ENCODE data around the gene CYP4F11.

DNA sequence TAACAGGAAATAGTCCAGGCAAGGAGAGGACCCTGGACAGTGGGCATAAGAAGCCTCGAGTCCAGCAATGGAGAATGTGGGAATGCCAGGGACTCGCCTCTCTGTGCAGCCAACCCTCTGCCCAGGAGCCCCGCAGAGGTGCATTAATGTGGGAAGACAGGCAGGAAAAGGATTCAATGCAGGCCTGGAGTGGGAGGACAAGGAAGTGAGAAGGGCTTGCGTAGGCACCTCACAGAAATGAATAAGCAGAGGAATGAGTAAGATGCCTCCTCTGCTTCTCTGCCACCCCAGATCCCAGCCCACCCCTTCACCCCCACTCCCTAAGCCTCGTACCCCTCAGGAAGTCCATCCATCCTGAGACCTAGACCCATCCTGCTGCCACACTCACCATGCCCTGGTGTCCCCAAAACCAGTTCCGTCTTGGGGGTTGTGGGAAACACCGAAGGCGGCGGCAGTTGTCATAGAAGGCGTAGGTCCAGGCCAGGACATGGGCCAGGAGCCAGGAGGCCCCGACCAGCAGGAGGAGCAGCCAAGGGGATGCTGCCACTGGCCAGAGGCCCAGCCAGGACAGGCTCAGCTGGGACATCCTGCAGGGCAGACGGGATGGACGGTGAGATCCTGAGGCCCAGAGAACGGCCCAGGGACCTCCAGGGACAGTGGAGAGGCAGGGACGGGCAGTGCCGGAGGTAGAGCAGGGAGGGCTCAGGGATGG, 37.1 kb downstream of the CYP4F11 start:
- TF ChIP-seq GATA3 (IDR thresholded peaks at IDR 0.05; ENCODE audit: low read depth, low read length) (no peak), GATA2 (IDR thresholded peaks at IDR 0.05; ENCODE audit: low read depth, low read length) (no peak)
